Tibial nerve (tissue), 4 donors: ENCODE measurements around the gene HTRA1. TPM values are rescaled to one million over a fixed set of nuclear protein-coding genes. Genes with fewer than 3 reads are reported as not detected.

Experiments used
- DNase-seq, 2 donors: peaks; one replicate each; pipeline ENCODE4 v3.0.0-alpha.2; 2019; ENCODE audit warnings: low spot score in 2 of 2
- H3K27ac ChIP-seq, 4 donors: fragments of 200-600 bp; sonication (generic) in 3 of 4; one replicate each; pipeline ENCODE4 v1.5.1; 2017 to 2019; ENCODE audit warnings: mild to moderate bottlenecking in 1 of 4
- H3K27me3 ChIP-seq, 2 donors: fragments of 200-600 bp; sonication (generic) in 1 of 2; one replicate each; pipeline versions ENCODE4 v1.5.1 to v1.6.0; 2017 to 2019
- H3K36me3 ChIP-seq, 3 donors: fragments of 200-600 bp; sonication (generic); one replicate each; pipeline ENCODE4 v1.5.1; 2018 to 2019
- H3K4me1 ChIP-seq, 4 donors: fragments of 200-600 bp; sonication (generic) in 3 of 4; one replicate each; pipeline ENCODE4 v1.5.1; 2017 to 2019
- H3K4me3 ChIP-seq, 4 donors: fragments of 200-600 bp; sonication (generic) in 3 of 4; one replicate each; pipeline ENCODE4 v1.5.1; 2017 to 2019; ENCODE audit warnings: mild to moderate bottlenecking in 1 of 4, moderate library complexity in 1 of 4
- H3K9me3 ChIP-seq, 4 donors: fragments of 200-600 bp; sonication (generic) in 3 of 4; one replicate each; pipeline ENCODE4 v1.5.1; 2017 to 2019
- EP300 ChIP-seq, 2 donors: sonication (generic); formaldehyde crosslinking; IDR thresholded peaks; one replicate each; pipeline ENCODE4 v1.6.1; 2017; ENCODE audit warnings: antibody characterized with exemption in 2 of 2, mild to moderate bottlenecking in 1 of 2
- POLR2A ChIP-seq, 2 donors: fragments of 450-650 bp; IDR thresholded peaks; one replicate each; pipeline ENCODE4 v1.6.1; 2017; ENCODE audit warnings: antibody characterized with exemption in 2 of 2, mild to moderate bottlenecking in 2 of 2, moderate library complexity in 2 of 2
- WGBS, 2 donors: methylation state at CpG; one replicate each; pipeline ENCODE4 v1.1.5; 2018; 5-methylcytosine and 5-hydroxymethylcytosine counted together
- total RNA-seq, 4 donors: library from RNA; depleted of rRNA; stranded (reverse); fragments of >200 nt; gene quantifications; one replicate each; pipeline ENCODE4 v1.1.0, GENCODE V29; 2016
- TF ChIP-seq, protein P1 (sequence below), 5 experiments: fragments of 200-600 bp in 3 of 5; fragments of 450-650 bp in 2 of 5; sonication (generic) in 3 of 5; IDR thresholded peaks; one replicate each; pipeline ENCODE4 v1.5.1; 2016 to 2019; ENCODE audit warnings: antibody characterized with exemption in 5 of 5, mild to moderate bottlenecking in 3 of 5, moderate library complexity in 2 of 5

The HTRA1 gene
- total RNA-seq, 4 donors from 2014 or later, result 128 to 183 (median 173) TPM

DNA sequence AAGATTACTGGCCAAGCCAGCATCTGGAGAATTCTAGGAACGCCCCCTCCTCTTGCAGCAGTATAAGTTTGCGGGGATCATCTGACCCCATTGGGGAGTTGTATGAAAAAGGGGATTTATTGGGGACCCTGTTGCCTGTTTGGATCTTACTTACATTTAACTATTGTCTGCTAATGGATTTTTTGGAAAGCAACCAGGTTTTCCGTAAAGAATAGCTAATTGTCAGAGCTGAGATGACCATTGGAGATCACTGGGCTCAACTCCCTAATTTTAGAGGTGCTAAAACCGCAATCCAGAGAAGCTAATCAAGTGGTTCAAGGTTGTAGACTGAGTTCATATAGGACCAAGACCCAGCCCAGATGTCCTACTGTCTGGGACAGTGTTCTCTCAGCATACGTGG lies 38.8 kb downstream of the HTRA1 start:
- 57 to 71% methylated on average over 5 of the region's 5 CpGs for WGBS, 2 donors
- no peaks in the 10 kb centered on the region for H3K27me3 ChIP-seq
- H3K4me3 ChIP-seq, result no peak overlapping the region
- peaks cover 0 to 15% (median 0%) of the 10 kb centered on the region in 3 donors for H3K36me3 ChIP-seq
- no peaks in the 10 kb centered on the region for H3K9me3 ChIP-seq
- TF ChIP-seq EP300 (IDR thresholded peaks at IDR 0.05), result no peak
- no peak for TF ChIP-seq POLR2A (IDR thresholded peaks at IDR 0.05)
- TF ChIP-seq, protein P1, sequence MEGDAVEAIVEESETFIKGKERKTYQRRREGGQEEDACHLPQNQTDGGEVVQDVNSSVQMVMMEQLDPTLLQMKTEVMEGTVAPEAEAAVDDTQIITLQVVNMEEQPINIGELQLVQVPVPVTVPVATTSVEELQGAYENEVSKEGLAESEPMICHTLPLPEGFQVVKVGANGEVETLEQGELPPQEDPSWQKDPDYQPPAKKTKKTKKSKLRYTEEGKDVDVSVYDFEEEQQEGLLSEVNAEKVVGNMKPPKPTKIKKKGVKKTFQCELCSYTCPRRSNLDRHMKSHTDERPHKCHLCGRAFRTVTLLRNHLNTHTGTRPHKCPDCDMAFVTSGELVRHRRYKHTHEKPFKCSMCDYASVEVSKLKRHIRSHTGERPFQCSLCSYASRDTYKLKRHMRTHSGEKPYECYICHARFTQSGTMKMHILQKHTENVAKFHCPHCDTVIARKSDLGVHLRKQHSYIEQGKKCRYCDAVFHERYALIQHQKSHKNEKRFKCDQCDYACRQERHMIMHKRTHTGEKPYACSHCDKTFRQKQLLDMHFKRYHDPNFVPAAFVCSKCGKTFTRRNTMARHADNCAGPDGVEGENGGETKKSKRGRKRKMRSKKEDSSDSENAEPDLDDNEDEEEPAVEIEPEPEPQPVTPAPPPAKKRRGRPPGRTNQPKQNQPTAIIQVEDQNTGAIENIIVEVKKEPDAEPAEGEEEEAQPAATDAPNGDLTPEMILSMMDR (IDR thresholded peaks at IDR 0.05), result no peak
- peaks cover 0 to 45% (median 17%) of the 10 kb centered on the region in 4 donors for H3K4me1 ChIP-seq
- H3K27ac ChIP-seq, result no peak overlapping the region
- no peak for DNase-seq

DNA sequence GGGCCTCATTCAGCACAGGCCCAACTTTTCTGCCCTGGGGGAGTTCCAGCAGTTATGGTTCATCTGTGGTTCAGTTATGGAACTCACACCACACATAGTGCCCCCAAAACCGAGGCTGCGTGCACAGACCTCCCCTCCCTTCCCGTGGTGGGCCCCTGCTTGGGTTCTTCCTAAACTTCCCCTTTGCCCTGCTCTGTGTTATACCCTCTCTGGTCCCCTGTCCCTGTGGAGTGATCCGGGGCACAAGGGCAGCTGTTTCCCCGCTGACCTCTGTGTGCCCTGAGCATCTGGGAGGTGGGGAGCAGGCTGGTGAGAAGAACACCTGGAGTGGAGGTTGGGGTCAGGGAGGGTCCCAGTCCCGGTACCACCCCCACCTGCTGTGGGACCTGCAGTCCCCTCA lies 39.4 kb downstream of the HTRA1 start:
- H3K36me3 ChIP-seq, result peaks cover 0 to 15% (median 0%) of the 10 kb centered on the region in 3 donors
- WGBS, 2 donors, result 80 to 86% methylated on average over 6 of the region's 6 CpGs
- H3K27me3 ChIP-seq, result no peaks in the 10 kb centered on the region
- H3K9me3 ChIP-seq, result no peaks in the 10 kb centered on the region
- TF ChIP-seq, protein P1 (IDR thresholded peaks at IDR 0.05), result no peak
- no peak overlapping the region for H3K4me3 ChIP-seq
- peaks cover 0 to 48% (median 15%) of the 10 kb centered on the region in 4 donors for H3K4me1 ChIP-seq
- H3K27ac ChIP-seq, result no peak overlapping the region
- DNase-seq, result no peak

DNA sequence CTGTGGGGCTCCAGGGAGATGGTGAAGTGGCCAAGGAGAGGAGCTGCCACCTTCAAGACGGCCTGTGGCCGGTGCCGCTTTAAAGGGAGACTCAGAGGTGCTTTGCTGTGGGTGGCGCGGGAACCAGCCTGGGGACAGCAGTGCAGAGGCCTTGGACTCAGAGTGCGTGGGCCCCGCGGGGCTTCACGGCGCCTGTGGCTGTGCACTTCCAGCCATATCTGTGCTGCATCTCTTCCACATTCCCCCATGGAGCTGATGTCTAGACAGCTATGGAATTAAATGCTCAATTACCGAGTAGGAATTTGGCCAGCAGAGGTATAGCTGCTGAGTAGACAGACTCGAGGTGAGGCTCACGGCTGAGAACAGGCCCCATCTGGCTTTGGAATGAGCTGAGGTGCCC lies 41.7 kb downstream of the HTRA1 start:
- DNase-seq, result no peak
- 90 to 93% methylated on average over 11 to 13 of the region's 13 CpGs for WGBS, 2 donors
- Histone ChIP-seq H3K9me3 (no peaks in the 10 kb centered on the region), H3K27ac (no peak overlapping the region), H3K4me3 (no peak overlapping the region), H3K27me3 (no peaks in the 10 kb centered on the region), H3K36me3 (peaks cover 0 to 30% (median 0%) of the 10 kb centered on the region in 3 donors), H3K4me1 (peaks cover 0 to 56% (median 12%) of the 10 kb centered on the region in 4 donors)
- TF ChIP-seq EP300 (IDR thresholded peaks at IDR 0.05), result no peak
- no peak for TF ChIP-seq POLR2A (IDR thresholded peaks at IDR 0.05)
- TF ChIP-seq, protein P1 (IDR thresholded peaks at IDR 0.05), result no peak

DNA sequence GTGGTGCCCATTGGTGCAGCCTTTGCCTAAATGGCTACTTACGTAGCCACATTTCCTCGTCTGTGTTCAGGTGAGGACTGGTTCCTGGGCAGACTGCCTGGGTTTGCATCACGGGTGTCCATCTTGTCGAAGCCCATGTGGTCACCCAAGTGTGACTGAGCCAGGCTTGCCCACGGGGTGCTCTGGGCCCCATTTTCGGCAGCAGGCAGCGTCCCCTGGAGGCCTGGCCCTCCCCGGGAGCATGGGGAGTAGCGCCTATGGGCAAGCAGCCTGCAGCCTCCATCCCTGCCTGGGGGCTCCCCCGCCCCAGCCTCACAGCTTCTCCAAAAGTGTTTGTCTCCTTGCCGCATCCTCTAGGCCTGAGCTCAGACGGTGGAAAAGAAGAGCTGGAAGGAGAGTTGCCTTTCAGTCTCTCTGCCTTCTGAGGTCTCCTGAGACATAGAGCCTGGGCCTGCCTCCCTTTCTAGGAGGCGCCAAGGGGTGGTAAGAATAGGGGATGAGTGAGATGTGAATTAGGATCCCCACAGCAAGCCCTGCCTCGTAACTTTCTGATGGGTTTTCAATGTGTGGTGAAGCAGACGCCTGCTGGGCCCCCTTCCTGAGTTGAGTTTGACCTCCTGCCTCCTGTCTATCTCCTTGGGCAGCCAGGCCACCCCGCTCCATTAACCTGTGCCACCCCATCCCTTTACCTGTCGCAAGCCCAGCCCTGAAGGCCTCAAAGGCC lies 42.7 kb downstream of the HTRA1 start:
- no peak for DNase-seq
- H3K27me3 ChIP-seq, result no peaks in the 10 kb centered on the region
- 71 to 82% methylated on average over 13 to 14 of the region's 17 CpGs for WGBS, 2 donors
- H3K9me3 ChIP-seq, result no peaks in the 10 kb centered on the region
- H3K36me3 ChIP-seq, result peaks cover 0 to 40% (median 0%) of the 10 kb centered on the region in 3 donors
- no peak for TF ChIP-seq POLR2A (IDR thresholded peaks at IDR 0.05)
- TF ChIP-seq, protein P1 (IDR thresholded peaks at IDR 0.05), result no peak
- no peak for TF ChIP-seq EP300 (IDR thresholded peaks at IDR 0.05)
- no peak overlapping the region for H3K4me3 ChIP-seq
- H3K4me1 ChIP-seq, result peaks cover 0 to 53% (median 6%) of the 10 kb centered on the region in 4 donors
- H3K27ac ChIP-seq, result peak overlapping the region in 3 of 4 donors; percentile 46 to 77 (median 65)

DNA sequence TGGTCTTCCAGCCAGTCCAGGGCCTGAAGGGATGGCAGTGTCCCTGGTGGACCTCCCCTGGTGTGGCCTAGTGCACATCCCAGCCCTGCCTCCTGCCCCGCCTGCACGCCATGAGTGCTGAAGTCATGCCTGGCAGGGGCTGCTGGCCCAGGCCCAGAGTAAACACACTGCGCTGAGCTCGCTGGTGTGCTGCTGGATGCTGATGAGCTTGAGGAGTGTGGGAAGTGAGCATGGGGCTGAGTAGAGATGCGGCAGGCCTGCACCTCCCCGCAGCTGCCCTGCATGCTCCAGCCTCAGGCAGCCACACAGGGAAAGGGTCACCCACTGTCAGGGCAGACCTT lies 43.2 kb downstream of the HTRA1 start:
- no peaks in the 10 kb centered on the region for H3K27me3 ChIP-seq
- peak overlapping the region in 3 of 4 donors; percentile 46 to 77 (median 65) for H3K27ac ChIP-seq
- WGBS, 2 donors, result 8 to 30% methylated on average over 5 to 6 of the region's 6 CpGs
- no peak overlapping the region for H3K4me3 ChIP-seq
- H3K9me3 ChIP-seq, result no peaks in the 10 kb centered on the region
- TF ChIP-seq EP300 (IDR thresholded peaks at IDR 0.05) (peak in 1 of 2 donors; percentile 85), POLR2A (IDR thresholded peaks at IDR 0.05) (no peak)
- peak; percentile 82 to 84 for DNase-seq
- peaks cover 0 to 45% (median 0%) of the 10 kb centered on the region in 3 donors for H3K36me3 ChIP-seq
- peaks cover 0 to 47% (median 2%) of the 10 kb centered on the region in 4 donors for H3K4me1 ChIP-seq
